Measurements from ENCODE around the gene C21orf58.

Gene C21orf58

DNA sequence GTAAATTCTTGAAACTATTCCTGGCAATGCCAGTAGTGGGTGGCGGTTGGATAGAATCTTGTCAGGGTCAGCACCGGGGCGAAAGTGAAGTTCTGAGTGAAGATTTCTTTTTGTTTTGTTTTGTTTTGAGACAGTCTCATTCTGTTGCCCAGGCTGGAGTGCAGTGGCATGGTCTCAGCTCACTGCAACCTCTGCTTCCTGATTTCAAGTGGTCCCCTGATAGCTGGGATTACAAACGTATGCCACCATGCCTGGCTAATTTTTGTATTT is 33.6 kb upstream of the C21orf58 start:
- peaks cover 85% of the 10 kb centered on the region for H3K36me3 ChIP-seq (ENCODE audit: insufficient read depth, low read length)
- H3K4me2 ChIP-seq (ENCODE audit: insufficient read depth, low read length) = no peak overlapping the region
- no peaks in the 10 kb centered on the region for H3K4me1 ChIP-seq (ENCODE audit: insufficient read depth, low read length)
- no peak overlapping the region for H3K4me3 ChIP-seq (ENCODE audit: low read depth in 1 of 2, low read length in 2 of 2)
- no peak overlapping the region for H2AFZ ChIP-seq (ENCODE audit: low read depth, low read length)
- no peak for ATAC-seq (ENCODE audit: insufficient read depth, low read depth)
- H3K27me3 ChIP-seq (ENCODE audit: insufficient read depth, low read length, poor library complexity) = no peaks in the 10 kb centered on the region
- no peaks in the 10 kb centered on the region for H3K9me3 ChIP-seq (ENCODE audit: insufficient read depth, low read length, severe bottlenecking)
- H3K27ac ChIP-seq (ENCODE audit: low read length) = no peak overlapping the region
- TF ChIP-seq EZH2 (IDR thresholded peaks at IDR 0.05; ENCODE audit: borderline replicate concordance, low read depth, low read length, severe bottlenecking) = no peak
- TF ChIP-seq, protein P1, sequence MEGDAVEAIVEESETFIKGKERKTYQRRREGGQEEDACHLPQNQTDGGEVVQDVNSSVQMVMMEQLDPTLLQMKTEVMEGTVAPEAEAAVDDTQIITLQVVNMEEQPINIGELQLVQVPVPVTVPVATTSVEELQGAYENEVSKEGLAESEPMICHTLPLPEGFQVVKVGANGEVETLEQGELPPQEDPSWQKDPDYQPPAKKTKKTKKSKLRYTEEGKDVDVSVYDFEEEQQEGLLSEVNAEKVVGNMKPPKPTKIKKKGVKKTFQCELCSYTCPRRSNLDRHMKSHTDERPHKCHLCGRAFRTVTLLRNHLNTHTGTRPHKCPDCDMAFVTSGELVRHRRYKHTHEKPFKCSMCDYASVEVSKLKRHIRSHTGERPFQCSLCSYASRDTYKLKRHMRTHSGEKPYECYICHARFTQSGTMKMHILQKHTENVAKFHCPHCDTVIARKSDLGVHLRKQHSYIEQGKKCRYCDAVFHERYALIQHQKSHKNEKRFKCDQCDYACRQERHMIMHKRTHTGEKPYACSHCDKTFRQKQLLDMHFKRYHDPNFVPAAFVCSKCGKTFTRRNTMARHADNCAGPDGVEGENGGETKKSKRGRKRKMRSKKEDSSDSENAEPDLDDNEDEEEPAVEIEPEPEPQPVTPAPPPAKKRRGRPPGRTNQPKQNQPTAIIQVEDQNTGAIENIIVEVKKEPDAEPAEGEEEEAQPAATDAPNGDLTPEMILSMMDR (IDR thresholded peaks at IDR 0.05; ENCODE audit: borderline replicate concordance, extremely low read depth, low read length, poor library complexity, severe bottlenecking) = no peak
- no peak for DNase-seq
- no peak overlapping the region for H3K9ac ChIP-seq (ENCODE audit: low read depth, low read length)
- H4K20me1 ChIP-seq (ENCODE audit: insufficient read depth, low read length) = peaks cover 17% of the 10 kb centered on the region
- H3K79me2 ChIP-seq (ENCODE audit: insufficient read depth, low read length) = no peaks in the 10 kb centered on the region

DNA sequence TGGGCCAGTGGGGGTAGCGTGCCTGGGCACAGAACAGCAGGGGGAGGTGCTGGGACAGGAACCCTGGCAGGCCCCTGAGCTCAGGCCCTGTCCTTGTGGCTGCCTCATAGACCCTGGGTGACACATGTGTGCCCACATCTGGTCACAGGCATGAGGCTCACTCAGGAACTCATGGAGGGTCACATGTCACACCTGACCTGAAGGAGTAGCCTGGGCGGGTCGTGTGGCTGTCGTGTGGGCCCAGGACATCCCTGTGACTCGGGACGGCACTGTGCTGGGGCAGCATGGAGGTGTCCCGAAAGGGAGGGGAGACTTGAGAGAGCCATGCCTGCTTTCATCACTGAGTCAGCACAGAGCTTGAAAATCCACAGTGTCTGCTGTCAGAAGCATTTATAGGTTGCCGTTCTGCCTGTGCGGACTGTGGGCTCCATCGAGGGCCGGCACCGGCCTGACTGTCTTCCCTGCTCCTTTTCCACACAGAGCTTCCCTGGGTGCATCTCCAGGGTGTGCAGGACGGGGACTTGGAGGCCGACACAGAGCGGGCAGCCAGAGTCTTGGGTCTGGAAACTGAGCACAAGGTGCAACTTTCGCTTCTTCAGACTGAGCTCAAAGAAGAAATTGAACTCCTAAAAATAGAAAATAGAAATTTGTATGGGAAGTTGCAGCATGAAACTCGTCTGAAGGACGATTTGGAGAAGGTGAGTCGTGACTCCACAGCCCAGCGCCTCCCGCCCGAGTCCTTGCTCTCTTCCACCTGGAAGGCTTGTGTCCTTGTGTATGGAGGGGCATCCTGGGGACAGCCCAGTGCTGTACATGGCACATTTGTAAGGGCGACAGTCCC is 33.0 kb upstream of the C21orf58 start:
- DNase-seq (no peak), ATAC-seq (ENCODE audit: insufficient read depth, low read depth) (no peak)
- Histone ChIP-seq H3K27me3 (ENCODE audit: insufficient read depth, low read length, poor library complexity) (no peaks in the 10 kb centered on the region), H4K20me1 (ENCODE audit: insufficient read depth, low read length) (peaks cover 22% of the 10 kb centered on the region), H3K4me1 (ENCODE audit: insufficient read depth, low read length) (no peaks in the 10 kb centered on the region), H2AFZ (ENCODE audit: low read depth, low read length) (no peak overlapping the region), H3K36me3 (ENCODE audit: insufficient read depth, low read length) (peaks cover 85% of the 10 kb centered on the region), H3K79me2 (ENCODE audit: insufficient read depth, low read length) (no peaks in the 10 kb centered on the region), H3K4me2 (ENCODE audit: insufficient read depth, low read length) (no peak overlapping the region), H3K9ac (ENCODE audit: low read depth, low read length) (no peak overlapping the region), H3K27ac (ENCODE audit: low read length) (no peak overlapping the region), H3K4me3 (ENCODE audit: low read depth in 1 of 2, low read length in 2 of 2) (no peak overlapping the region), H3K9me3 (ENCODE audit: insufficient read depth, low read length, severe bottlenecking) (no peaks in the 10 kb centered on the region)
- no peak for TF ChIP-seq EZH2 (IDR thresholded peaks at IDR 0.05; ENCODE audit: borderline replicate concordance, low read depth, low read length, severe bottlenecking)
- TF ChIP-seq, protein P1 (IDR thresholded peaks at IDR 0.05; ENCODE audit: borderline replicate concordance, extremely low read depth, low read length, poor library complexity, severe bottlenecking) = no peak

DNA sequence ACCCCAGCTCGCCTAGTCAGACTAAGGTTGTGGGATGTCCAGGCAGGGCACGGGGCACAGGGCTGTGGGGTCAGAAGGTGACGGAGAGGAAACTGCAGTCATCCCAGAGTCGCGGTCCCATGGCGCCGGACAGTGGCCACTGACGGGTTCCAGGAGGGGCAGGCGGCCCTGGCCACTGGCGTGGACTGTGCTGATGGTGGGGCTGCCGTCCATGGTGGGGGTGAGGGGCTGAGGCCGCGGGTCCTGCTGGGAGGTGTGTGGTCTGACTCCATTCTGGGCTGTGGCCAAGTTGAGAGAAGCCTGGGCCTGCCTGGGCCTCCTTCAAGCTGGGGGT is 32.3 kb upstream of the C21orf58 start:
- DNase-seq = no peak
- no peak overlapping the region for H3K4me2 ChIP-seq (ENCODE audit: insufficient read depth, low read length)
- ATAC-seq (ENCODE audit: insufficient read depth, low read depth) = no peak
- H3K4me3 ChIP-seq (ENCODE audit: low read depth in 1 of 2, low read length in 2 of 2) = no peak overlapping the region
- H3K27ac ChIP-seq (ENCODE audit: low read length) = no peak overlapping the region
- TF ChIP-seq EZH2 (IDR thresholded peaks at IDR 0.05; ENCODE audit: borderline replicate concordance, low read depth, low read length, severe bottlenecking) = no peak
- TF ChIP-seq, protein P1 (IDR thresholded peaks at IDR 0.05; ENCODE audit: borderline replicate concordance, extremely low read depth, low read length, poor library complexity, severe bottlenecking) = no peak
- no peaks in the 10 kb centered on the region for H3K9me3 ChIP-seq (ENCODE audit: insufficient read depth, low read length, severe bottlenecking)
- no peaks in the 10 kb centered on the region for H3K4me1 ChIP-seq (ENCODE audit: insufficient read depth, low read length)
- peaks cover 26% of the 10 kb centered on the region for H4K20me1 ChIP-seq (ENCODE audit: insufficient read depth, low read length)
- H3K79me2 ChIP-seq (ENCODE audit: insufficient read depth, low read length) = no peaks in the 10 kb centered on the region
- H3K9ac ChIP-seq (ENCODE audit: low read depth, low read length) = no peak overlapping the region
- no peaks in the 10 kb centered on the region for H3K27me3 ChIP-seq (ENCODE audit: insufficient read depth, low read length, poor library complexity)
- H3K36me3 ChIP-seq (ENCODE audit: insufficient read depth, low read length) = peaks cover 86% of the 10 kb centered on the region
- no peak overlapping the region for H2AFZ ChIP-seq (ENCODE audit: low read depth, low read length)
